GM19452 (cell line): ENCODE data around the gene MANSC4.
"Not testable (repeated sequence)": the region's sequence is repeated elsewhere in the genome, so short reads cannot be mapped to it uniquely, and the experiment has no call there.

Experiments used
- ATAC-seq: cut with Tn5 transposase; IDR thresholded peaks from one replicate; pipeline ENCODE4 v1.9.1; 2021; ENCODE audit not compliant: unreplicated experiment

The MANSC4 gene

GRCh38 chr12:27756670-27757195 is 23.3 kb downstream of the MANSC4 start:
- no peak for ATAC-seq

GRCh38 chr12:27754795-27755194 is 25.2 kb downstream of the MANSC4 start:
- no peak for ATAC-seq

GRCh38 chr12:27751386-27752047 is 28.5 kb downstream of the MANSC4 start:
- ATAC-seq = no peak

GRCh38 chr12:27747111-27747820 is 32.8 kb downstream of the MANSC4 start:
- ATAC-seq = no peak

- not testable (repeated sequence) for ATAC-seq
Observed at GRCh38 chr12:27745734-27746133, 34.3 kb downstream of the MANSC4 start.

GRCh38 chr12:27743601-27744000 is 36.4 kb downstream of the MANSC4 start:
- no peak for ATAC-seq

GRCh38 chr12:27734321-27734720 is 45.7 kb downstream of the MANSC4 start:
- ATAC-seq = not testable (repeated sequence)

- ATAC-seq = no peak
Observed at GRCh38 chr12:27733791-27734190, 46.2 kb downstream of the MANSC4 start.

- ATAC-seq = no peak
Observed at GRCh38 chr12:27733052-27733656, 46.9 kb downstream of the MANSC4 start.

- peak; percentile 60 for ATAC-seq
Observed at GRCh38 chr12:27732281-27732680, 47.8 kb downstream of the MANSC4 start.

- no peak for ATAC-seq
Observed at GRCh38 chr12:27730097-27730588, 49.9 kb downstream of the MANSC4 start.

- no peak for ATAC-seq
Observed at GRCh38 chr12:27723212-27723611, 56.8 kb downstream of the MANSC4 start.
